Chondrocyte (in vitro differentiated cells): Measurements from ENCODE around the gene GALNT5. TPM values are rescaled to one million over a fixed set of nuclear protein-coding genes. Genes with fewer than 3 reads are reported as not detected.
A peak's percentile ranks its signal among the peaks of the same experiment; 100 is the strongest.

Source experiments
- DNase-seq: peaks from one replicate; pipeline ENCODE4 v3.0.0; 2021; ENCODE audit warnings: mixed read lengths, low spot score
- H3K27ac Mint-ChIP-seq: one replicate; pipeline ENCODE4 v1.8.0; 2021; ENCODE audit warnings: mild to moderate bottlenecking, moderate library complexity, mixed read lengths; ENCODE audit not compliant: unreplicated experiment
- H3K27me3 Mint-ChIP-seq: 2 replicates; pipeline ENCODE4 v1.8.0; 2021; ENCODE audit warnings: low read depth, mixed read lengths
- H3K36me3 Mint-ChIP-seq: 2 replicates; pipeline ENCODE4 v1.8.0; 2021; ENCODE audit warnings: low read depth, mixed read lengths
- H3K4me1 Mint-ChIP-seq: 2 replicates; pipeline ENCODE4 v1.8.0; 2021; ENCODE audit warnings: low read depth, mild to moderate bottlenecking, mixed read lengths
- H3K4me3 Mint-ChIP-seq: one replicate; pipeline ENCODE4 v1.8.0; 2021; ENCODE audit warnings: mild to moderate bottlenecking, moderate library complexity, mixed read lengths; ENCODE audit not compliant: unreplicated experiment
- H3K9me3 Mint-ChIP-seq: 2 replicates; pipeline ENCODE4 v1.8.0; 2021; ENCODE audit warnings: low read depth, mixed read lengths
- long read RNA-seq: library from polyadenylated mRNA; stranded (forward); transcript quantifications from one replicate; pipeline ENCODE4 v2.0.0, GENCODE V29; 2021
- total RNA-seq: library from RNA; stranded (reverse); gene quantifications from 3 replicates; pipeline ENCODE4 v1.2.1, GENCODE V29; 2021
- TF ChIP-seq, protein P1 (sequence below): fragments of 200-600 bp; sonication (generic); IDR thresholded peaks from 2 replicates; pipeline ENCODE4 v1.5.0; 2021; ENCODE audit warnings: antibody characterized with exemption, mild to moderate bottlenecking, moderate library complexity

The GALNT5 gene, protein sequence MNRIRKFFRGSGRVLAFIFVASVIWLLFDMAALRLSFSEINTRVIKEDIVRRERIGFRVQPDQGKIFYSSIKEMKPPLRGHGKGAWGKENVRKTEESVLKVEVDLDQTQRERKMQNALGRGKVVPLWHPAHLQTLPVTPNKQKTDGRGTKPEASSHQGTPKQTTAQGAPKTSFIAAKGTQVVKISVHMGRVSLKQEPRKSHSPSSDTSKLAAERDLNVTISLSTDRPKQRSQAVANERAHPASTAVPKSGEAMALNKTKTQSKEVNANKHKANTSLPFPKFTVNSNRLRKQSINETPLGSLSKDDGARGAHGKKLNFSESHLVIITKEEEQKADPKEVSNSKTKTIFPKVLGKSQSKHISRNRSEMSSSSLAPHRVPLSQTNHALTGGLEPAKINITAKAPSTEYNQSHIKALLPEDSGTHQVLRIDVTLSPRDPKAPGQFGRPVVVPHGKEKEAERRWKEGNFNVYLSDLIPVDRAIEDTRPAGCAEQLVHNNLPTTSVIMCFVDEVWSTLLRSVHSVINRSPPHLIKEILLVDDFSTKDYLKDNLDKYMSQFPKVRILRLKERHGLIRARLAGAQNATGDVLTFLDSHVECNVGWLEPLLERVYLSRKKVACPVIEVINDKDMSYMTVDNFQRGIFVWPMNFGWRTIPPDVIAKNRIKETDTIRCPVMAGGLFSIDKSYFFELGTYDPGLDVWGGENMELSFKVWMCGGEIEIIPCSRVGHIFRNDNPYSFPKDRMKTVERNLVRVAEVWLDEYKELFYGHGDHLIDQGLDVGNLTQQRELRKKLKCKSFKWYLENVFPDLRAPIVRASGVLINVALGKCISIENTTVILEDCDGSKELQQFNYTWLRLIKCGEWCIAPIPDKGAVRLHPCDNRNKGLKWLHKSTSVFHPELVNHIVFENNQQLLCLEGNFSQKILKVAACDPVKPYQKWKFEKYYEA
- total RNA-seq, result 14.2 to 30.0 TPM (median 14.4 TPM) in 3 replicates
- long read RNA-seq, full-length matches to known transcripts, result 12 of 17 reads
- long read RNA-seq, partial matches to known transcripts, result 3 of 17 reads
- long read RNA-seq, other reads (novel, unspliced or antisense), result 2 of 17 reads

DNA sequence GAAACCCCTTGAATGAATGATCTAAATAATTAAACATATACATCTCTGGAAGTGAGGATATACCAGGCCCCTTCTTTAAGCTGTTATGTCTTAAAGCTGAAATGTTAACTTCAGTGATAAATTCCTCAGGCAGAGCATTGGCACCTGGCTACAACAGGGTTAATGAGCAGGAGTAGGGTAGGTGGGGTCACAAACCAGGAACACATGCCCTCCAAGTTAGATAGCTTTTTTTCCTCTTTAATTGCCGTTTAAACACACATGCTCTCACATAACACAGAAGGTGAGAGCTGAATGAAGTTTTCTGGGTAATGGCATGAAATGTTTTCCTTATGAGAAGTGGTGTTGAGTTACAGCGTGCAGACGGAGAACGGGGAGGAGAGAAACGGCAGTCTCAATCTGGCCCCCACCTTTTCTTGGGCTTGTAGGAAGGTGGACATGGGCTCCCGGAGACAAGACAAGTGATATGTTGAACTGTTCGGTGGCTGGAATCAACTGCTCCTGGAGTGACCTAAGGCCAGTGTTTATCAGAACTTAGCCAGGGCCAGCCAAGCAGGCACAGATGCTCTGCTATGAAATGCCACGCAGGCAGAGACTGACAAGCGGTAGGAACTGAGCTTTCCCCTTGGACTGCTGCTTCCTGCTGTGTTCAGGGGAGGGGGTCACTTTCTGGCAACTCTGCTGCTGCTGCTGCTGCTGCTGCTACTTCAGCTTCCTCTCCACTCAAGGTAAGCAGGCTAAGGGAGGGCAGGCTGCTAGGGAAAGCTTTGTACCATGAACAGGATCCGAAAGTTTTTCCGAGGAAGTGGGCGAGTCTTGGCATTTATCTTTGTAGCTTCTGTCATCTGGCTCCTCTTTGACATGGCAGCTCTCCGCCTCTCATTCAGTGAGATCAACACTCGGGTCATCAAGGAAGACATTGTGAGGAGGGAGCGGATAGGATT lies at the start of gene GALNT5:
Gene GALNT5, plus strand, starts transcription at position 394 of the 941 bp plus-strand sequence. Its CDS starts 378 bp downstream, at position 772.
- Mint-ChIP-seq H3K27me3 (no peaks in the 10 kb centered on the region), H3K4me3 (peak within 1 kb of the TSS; percentile 89), H3K27ac (peak within 1 kb of the TSS; percentile 94), H3K4me1 (peaks cover 56% of the 10 kb centered on the region), H3K36me3 (no peaks in the 10 kb centered on the region), H3K9me3 (no peaks in the 10 kb centered on the region)
- DNase-seq, result no peak
- TF ChIP-seq, protein P1, sequence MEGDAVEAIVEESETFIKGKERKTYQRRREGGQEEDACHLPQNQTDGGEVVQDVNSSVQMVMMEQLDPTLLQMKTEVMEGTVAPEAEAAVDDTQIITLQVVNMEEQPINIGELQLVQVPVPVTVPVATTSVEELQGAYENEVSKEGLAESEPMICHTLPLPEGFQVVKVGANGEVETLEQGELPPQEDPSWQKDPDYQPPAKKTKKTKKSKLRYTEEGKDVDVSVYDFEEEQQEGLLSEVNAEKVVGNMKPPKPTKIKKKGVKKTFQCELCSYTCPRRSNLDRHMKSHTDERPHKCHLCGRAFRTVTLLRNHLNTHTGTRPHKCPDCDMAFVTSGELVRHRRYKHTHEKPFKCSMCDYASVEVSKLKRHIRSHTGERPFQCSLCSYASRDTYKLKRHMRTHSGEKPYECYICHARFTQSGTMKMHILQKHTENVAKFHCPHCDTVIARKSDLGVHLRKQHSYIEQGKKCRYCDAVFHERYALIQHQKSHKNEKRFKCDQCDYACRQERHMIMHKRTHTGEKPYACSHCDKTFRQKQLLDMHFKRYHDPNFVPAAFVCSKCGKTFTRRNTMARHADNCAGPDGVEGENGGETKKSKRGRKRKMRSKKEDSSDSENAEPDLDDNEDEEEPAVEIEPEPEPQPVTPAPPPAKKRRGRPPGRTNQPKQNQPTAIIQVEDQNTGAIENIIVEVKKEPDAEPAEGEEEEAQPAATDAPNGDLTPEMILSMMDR, result no peak

- Mint-ChIP-seq H3K4me3 (no peak overlapping the region), H3K27ac (no peak overlapping the region), H3K36me3 (no peaks in the 10 kb centered on the region), H3K27me3 (peaks cover 5% of the 10 kb centered on the region), H3K9me3 (peaks cover 11% of the 10 kb centered on the region), H3K4me1 (no peaks in the 10 kb centered on the region)
- TF ChIP-seq, protein P1, result no peak
- no peak for DNase-seq
Observed at GRCh38 chr2:157216286-157216965, 41.1 kb upstream of the GALNT5 start.

GRCh38 chr2:157217409-157217808 lies 40.1 kb upstream of the GALNT5 start:
- no peaks in the 10 kb centered on the region for H3K36me3 Mint-ChIP-seq
- DNase-seq, result no peak
- peaks cover 4% of the 10 kb centered on the region for H3K9me3 Mint-ChIP-seq
- H3K4me1 Mint-ChIP-seq, result no peaks in the 10 kb centered on the region
- no peak overlapping the region for H3K27ac Mint-ChIP-seq
- H3K27me3 Mint-ChIP-seq, result peaks cover 5% of the 10 kb centered on the region
- no peak overlapping the region for H3K4me3 Mint-ChIP-seq
- TF ChIP-seq, protein P1, result no peak

DNA sequence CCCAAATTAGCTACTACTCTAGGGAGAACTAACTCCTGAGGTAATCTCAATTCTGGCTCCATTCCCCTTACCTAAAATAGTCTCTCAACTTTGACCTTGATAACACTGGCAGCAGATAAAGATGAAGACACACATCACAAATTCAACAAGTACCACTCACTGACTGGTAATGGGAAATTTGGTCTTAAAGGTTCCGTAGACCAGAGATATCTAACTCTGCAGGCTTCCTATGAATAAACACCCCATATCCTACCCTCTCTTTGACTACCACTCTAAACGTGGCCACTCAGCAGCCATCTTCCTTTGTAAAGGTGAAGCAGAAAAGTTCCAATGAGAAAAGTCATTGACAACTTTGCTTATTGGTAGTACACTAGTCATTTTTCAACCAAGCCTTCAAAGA lies 38.6 kb upstream of the GALNT5 start:
- peaks cover 5% of the 10 kb centered on the region for H3K27me3 Mint-ChIP-seq
- no peaks in the 10 kb centered on the region for H3K9me3 Mint-ChIP-seq
- H3K4me3 Mint-ChIP-seq, result no peak overlapping the region
- H3K4me1 Mint-ChIP-seq, result no peaks in the 10 kb centered on the region
- TF ChIP-seq, protein P1, result no peak
- DNase-seq, result no peak
- no peak overlapping the region for H3K27ac Mint-ChIP-seq
- no peaks in the 10 kb centered on the region for H3K36me3 Mint-ChIP-seq
